Stimulated activated CD4-positive, alpha-beta T cell treated with anti-CD3 and anti-CD28 coated beads, Interleukin-2, amount 100 ng/mL, for 4 hours (primary cell): ENCODE measurements around the gene IFNA17.
"Not testable (repeated sequence)": the region's sequence is repeated elsewhere in the genome, so short reads cannot be mapped to it uniquely, and the experiment has no call there.

ENCODE experiments used
- DNase-seq: peaks from one replicate; pipeline ENCODE4 v3.0.0-alpha.2; 2020; ENCODE audit warnings: low read depth

The IFNA17 gene

GRCh38 chr9:21210782-21211181 is 17.2 kb downstream of the IFNA17 start:
- not testable (repeated sequence) for DNase-seq

GRCh38 chr9:21210311-21210710 is 17.7 kb downstream of the IFNA17 start:
- no peak for DNase-seq

- not testable (repeated sequence) for DNase-seq
Observed at GRCh38 chr9:21207043-21207442, 21.0 kb downstream of the IFNA17 start, which contains the start of gene IFNA10. IFNA10 (minus strand) TSS chr9:21207143; CDS start chr9:21207097, 46 bp downstream.

GRCh38 chr9:21205204-21205603 is 22.8 kb downstream of the IFNA17 start:
- DNase-seq = no peak

GRCh38 chr9:21202105-21202504 is 25.9 kb downstream of the IFNA17 start, which contains the start of gene IFNA7:
IFNA7 (minus strand) TSS chr9:21202205; CDS start chr9:21202165, 40 bp downstream.
- DNase-seq = not testable (repeated sequence)

GRCh38 chr9:21194867-21195776 is 32.9 kb downstream of the IFNA17 start:
- DNase-seq = not testable (repeated sequence)

GRCh38 chr9:21187487-21187886 is 40.5 kb downstream of the IFNA17 start, which contains the start of gene IFNA4:
IFNA4 (minus strand) TSS chr9:21187587; CDS start chr9:21187531, 56 bp downstream.
- not testable (repeated sequence) for DNase-seq

GRCh38 chr9:21182810-21183736 is 44.9 kb downstream of the IFNA17 start:
- not testable (repeated sequence) for DNase-seq
